ENCODE measurements around the gene FAAP20. TPM values are rescaled to one million over a fixed set of nuclear protein-coding genes. Genes with fewer than 3 reads are reported as not detected.

FAAP20 gene, protein sequence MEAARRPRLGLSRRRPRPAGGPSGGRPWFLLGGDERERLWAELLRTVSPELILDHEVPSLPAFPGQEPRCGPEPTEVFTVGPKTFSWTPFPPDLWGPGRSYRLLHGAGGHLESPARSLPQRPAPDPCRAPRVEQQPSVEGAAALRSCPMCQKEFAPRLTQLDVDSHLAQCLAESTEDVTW
- 10 to 100 TPM; 28.2 to 54.2 (median 53.8) TPM for polyA plus RNA-seq (ENCODE audit: insufficient read length in 3 of 3)
- long read RNA-seq, donor 1, transcript FAAP20-202 (4 exons, 729 nt) = major isoform, 22 of 30 reads
- long read RNA-seq, donor 1, partial matches to known transcripts = 0 of 30 reads
- long read RNA-seq, donor 1, other reads (novel, unspliced or antisense) = 0 of 30 reads
- long read RNA-seq, donor 2, full-length matches to known transcripts = 26 of 32 reads
- long read RNA-seq, donor 2, partial matches to known transcripts = 6 of 32 reads
- long read RNA-seq, donor 2, other reads (novel, unspliced or antisense) = 0 of 32 reads
- long read RNA-seq, donor 3, transcript FAAP20-202 (4 exons, 729 nt) = major isoform, 36 of 48 reads
- long read RNA-seq, donor 3, partial matches to known transcripts = 0 of 48 reads
- long read RNA-seq, donor 3, other reads (novel, unspliced or antisense) = 6 of 48 reads
- long read RNA-seq, donor 4, full-length matches to known transcripts = 33 of 33 reads
- long read RNA-seq, donor 4, partial matches to known transcripts = 0 of 33 reads
- long read RNA-seq, donor 4, other reads (novel, unspliced or antisense) = 0 of 33 reads
- long read RNA-seq, donor 5 = 0 reads
- long read RNA-seq, donor 6, full-length matches to known transcripts = 32 of 32 reads
- long read RNA-seq, donor 6, partial matches to known transcripts = 0 of 32 reads
- long read RNA-seq, donor 6, other reads (novel, unspliced or antisense) = 0 of 32 reads
- long read RNA-seq, donor 7, full-length matches to known transcripts = 38 of 43 reads
- long read RNA-seq, donor 7, partial matches to known transcripts = 5 of 43 reads
- long read RNA-seq, donor 7, other reads (novel, unspliced or antisense) = 0 of 43 reads
- long read RNA-seq, donor 8, full-length matches to known transcripts = 60 of 78 reads
- long read RNA-seq, donor 8, partial matches to known transcripts = 18 of 78 reads
- long read RNA-seq, donor 8, other reads (novel, unspliced or antisense) = 0 of 78 reads
- long read RNA-seq, donor 9, transcript FAAP20-212 (3 exons, 701 nt) = minor isoform, 6 of 36 reads
- long read RNA-seq, donor 9, transcript FAAP20-202 (4 exons, 729 nt) = major isoform, 27 of 36 reads
- long read RNA-seq, donor 9, partial matches to known transcripts = 0 of 36 reads
- long read RNA-seq, donor 9, other reads (novel, unspliced or antisense) = 0 of 36 reads
- long read RNA-seq, donor 10, transcript FAAP20-212 (3 exons, 701 nt) = minor isoform, 7 of 37 reads
- long read RNA-seq, donor 10, transcript FAAP20-202 (4 exons, 729 nt) = major isoform, 27 of 37 reads
- long read RNA-seq, donor 10, partial matches to known transcripts = 0 of 37 reads
- long read RNA-seq, donor 10, other reads (novel, unspliced or antisense) = 0 of 37 reads
- long read RNA-seq, donor 11, transcript FAAP20-202 (4 exons, 729 nt) = major isoform, 14 of 19 reads
- long read RNA-seq, donor 11, partial matches to known transcripts = 0 of 19 reads
- long read RNA-seq, donor 11, other reads (novel, unspliced or antisense) = 0 of 19 reads
- long read RNA-seq, donor 12, full-length matches to known transcripts = 14 of 14 reads
- long read RNA-seq, donor 12, partial matches to known transcripts = 0 of 14 reads
- long read RNA-seq, donor 12, other reads (novel, unspliced or antisense) = 0 of 14 reads
- long read RNA-seq, donor 13, transcript FAAP20-212 (3 exons, 701 nt) = minor isoform, 12 of 97 reads
- long read RNA-seq, donor 13, transcript FAAP20-202 (4 exons, 729 nt) = major isoform, 54 of 97 reads
- long read RNA-seq, donor 13, transcript FAAP20-201 (3 exons, 569 nt) = minor isoform, 7 of 97 reads
- long read RNA-seq, donor 13, partial matches to known transcripts = 19 of 97 reads
- long read RNA-seq, donor 13, other reads (novel, unspliced or antisense) = 0 of 97 reads
- long read RNA-seq, donor 14, transcript FAAP20-202 (4 exons, 729 nt) = major isoform, 28 of 46 reads
- long read RNA-seq, donor 14, partial matches to known transcripts = 12 of 46 reads
- long read RNA-seq, donor 14, other reads (novel, unspliced or antisense) = 0 of 46 reads
- long read RNA-seq, donor 15, full-length matches to known transcripts = 22 of 22 reads
- long read RNA-seq, donor 15, partial matches to known transcripts = 0 of 22 reads
- long read RNA-seq, donor 15, other reads (novel, unspliced or antisense) = 0 of 22 reads
- long read RNA-seq, donor 16, transcript FAAP20-202 (4 exons, 729 nt) = major isoform, 68 of 97 reads
- long read RNA-seq, donor 16, transcript FAAP20-212 (3 exons, 701 nt) = minor isoform, 11 of 97 reads
- long read RNA-seq, donor 16, partial matches to known transcripts = 11 of 97 reads
- long read RNA-seq, donor 16, other reads (novel, unspliced or antisense) = 0 of 97 reads

DNA sequence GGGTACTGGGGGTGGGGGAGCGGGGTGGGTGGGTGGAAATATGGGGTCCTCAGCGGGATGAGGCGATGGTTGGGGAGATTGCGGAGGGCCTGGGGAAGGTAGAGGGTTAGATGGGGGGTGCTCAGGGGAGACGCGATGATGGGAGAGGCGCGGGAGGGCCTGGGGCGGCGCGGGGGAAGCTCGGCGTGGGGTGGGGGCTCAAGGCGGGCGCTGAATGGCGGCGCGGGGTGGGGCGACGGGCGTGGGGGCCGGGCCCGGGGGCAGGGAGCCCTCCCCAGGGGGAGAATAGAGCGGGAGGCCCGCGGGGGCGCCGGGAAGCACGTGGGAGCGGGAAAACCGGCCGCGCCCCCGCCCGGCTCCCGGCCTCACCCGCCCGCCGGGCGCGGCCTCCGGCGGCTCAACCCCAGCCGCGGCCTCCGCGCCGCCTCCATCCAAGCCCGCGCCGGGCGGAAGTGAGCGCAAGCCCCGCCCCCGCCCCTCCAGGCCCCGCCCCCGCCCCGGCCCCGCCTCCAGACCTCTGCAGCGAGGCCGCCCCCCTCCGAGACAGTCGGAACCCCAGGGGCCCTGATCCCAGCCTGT, at the start of gene FAAP20:
Gene FAAP20 (minus strand): TSS at position 454 of the 579 bp plus-strand sequence. CDS start 23 bp downstream, at position 431.
- DNase-seq (ENCODE audit: extremely low read depth in 1 of 11, low read depth in 9 of 11, low spot score in 4 of 11) = peak in 1 of 11 donors; percentile 59

DNA sequence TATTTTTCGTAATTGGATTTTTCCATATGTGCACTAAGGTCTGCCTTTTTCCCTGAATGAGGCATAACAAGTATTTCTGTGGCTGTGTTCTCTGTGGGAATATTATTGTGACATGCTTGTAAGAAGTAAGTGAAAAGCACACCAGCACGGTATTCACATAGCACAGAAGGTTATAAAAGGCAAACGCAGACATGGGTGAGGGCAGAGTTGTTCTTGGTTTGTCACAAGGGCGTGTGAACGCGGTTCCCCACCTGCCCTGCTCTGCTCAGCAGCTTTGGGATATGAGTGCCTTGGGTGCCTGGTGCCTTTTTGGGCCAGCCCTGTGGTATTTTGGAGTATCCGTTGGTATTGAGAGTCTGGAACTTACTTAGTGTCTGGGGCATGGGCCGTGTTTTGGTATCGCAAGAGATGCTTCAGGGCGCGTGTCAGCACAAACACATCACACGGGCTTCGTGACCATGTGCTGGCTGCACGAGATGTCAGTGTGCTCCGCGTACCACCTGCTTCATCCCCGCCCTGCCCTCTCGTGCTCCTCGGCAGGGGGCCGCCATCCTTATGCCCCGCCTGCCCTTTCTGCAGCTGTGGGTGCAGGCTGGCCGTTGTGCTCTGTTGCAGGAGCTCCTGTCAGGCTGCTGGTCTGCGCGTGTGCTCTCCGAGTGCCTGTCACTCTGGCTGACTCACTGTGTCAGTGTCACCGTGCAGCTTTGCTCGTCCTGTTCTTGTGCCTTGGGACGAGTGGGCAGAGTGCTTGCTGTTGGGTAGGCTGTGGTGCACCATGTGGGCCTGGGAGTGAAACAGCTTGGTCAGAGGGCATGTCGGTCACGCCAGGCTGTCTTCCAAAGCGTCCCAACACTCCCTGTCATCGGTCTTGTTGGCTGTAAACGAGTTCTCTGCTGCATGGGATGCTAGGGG, 48.5 kb upstream of the FAAP20 start:
- no peak for DNase-seq (ENCODE audit: extremely low read depth in 1 of 11, low read depth in 9 of 11, low spot score in 4 of 11)

DNA sequence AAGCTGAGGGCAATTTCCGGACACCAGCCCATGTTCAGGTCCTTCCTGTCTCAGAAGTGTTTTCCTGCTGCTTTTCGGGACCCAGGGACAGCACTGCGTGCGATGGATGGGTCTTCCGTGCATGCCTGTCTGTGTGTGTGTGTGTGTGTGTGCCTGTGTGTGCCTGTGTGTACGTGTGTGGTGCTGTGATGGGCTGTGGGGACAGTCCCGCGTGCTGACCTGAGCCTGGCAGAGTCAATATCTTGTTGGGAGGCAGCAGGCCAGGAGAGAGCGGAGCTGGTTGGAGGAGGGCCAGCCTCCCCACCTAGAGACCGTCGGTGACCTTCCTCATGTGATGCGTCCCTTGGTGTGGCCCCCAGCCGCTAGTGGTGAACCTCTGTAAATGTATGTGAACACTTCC, 47.2 kb upstream of the FAAP20 start:
- DNase-seq (ENCODE audit: extremely low read depth in 1 of 11, low read depth in 9 of 11, low spot score in 4 of 11) = no peak

GRCh38 chr1:2240270-2241156, 45.9 kb upstream of the FAAP20 start:
- DNase-seq (ENCODE audit: extremely low read depth in 1 of 11, low read depth in 9 of 11, low spot score in 4 of 11) = no peak

- no peak for DNase-seq (ENCODE audit: extremely low read depth in 1 of 11, low read depth in 9 of 11, low spot score in 4 of 11)
These were observed 44.9 kb upstream of the FAAP20 start for GRCh38 chr1:2239384-2239985.

GRCh38 chr1:2239013-2239370, 44.4 kb upstream of the FAAP20 start:
- no peak for DNase-seq (ENCODE audit: extremely low read depth in 1 of 11, low read depth in 9 of 11, low spot score in 4 of 11)

DNA sequence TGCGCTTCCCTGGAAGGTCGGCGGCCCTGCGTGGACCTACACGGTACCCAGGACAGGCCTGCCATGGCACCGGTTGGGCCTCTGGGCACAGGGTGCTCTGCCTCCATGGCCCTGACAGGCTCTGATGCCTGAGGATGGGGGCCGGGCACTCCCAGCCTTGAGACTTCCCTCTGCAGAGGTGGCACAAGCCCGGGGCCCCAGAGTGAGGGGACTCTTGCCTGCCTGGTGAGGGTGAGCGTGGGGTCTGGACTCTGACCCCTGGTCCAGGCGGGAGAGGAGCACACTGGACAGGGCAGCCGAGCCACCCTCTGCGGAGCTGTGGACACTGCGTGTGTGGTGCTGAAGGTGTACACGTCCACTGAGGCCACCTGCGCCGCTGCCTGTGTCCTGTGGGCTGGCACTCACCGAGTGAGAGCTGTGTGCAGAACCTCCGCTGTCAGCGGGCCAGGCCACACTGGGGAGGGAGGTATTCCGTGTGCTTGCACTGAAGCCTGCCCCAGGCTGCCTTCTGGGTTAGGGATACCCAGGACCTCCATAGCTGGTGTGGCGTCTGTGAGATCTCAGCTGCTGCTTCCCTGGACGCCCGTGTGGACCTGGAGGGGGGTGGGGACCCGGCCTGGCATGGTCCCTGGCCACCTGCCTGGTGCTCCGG, 43.9 kb upstream of the FAAP20 start:
- no peak for DNase-seq (ENCODE audit: extremely low read depth in 1 of 11, low read depth in 9 of 11, low spot score in 4 of 11)

GRCh38 chr1:2237773-2238172, 43.2 kb upstream of the FAAP20 start:
- no peak for DNase-seq (ENCODE audit: extremely low read depth in 1 of 11, low read depth in 9 of 11, low spot score in 4 of 11)

GRCh38 chr1:2236695-2237677, 42.4 kb upstream of the FAAP20 start:
- no peak for DNase-seq (ENCODE audit: extremely low read depth in 1 of 11, low read depth in 9 of 11, low spot score in 4 of 11)

DNA sequence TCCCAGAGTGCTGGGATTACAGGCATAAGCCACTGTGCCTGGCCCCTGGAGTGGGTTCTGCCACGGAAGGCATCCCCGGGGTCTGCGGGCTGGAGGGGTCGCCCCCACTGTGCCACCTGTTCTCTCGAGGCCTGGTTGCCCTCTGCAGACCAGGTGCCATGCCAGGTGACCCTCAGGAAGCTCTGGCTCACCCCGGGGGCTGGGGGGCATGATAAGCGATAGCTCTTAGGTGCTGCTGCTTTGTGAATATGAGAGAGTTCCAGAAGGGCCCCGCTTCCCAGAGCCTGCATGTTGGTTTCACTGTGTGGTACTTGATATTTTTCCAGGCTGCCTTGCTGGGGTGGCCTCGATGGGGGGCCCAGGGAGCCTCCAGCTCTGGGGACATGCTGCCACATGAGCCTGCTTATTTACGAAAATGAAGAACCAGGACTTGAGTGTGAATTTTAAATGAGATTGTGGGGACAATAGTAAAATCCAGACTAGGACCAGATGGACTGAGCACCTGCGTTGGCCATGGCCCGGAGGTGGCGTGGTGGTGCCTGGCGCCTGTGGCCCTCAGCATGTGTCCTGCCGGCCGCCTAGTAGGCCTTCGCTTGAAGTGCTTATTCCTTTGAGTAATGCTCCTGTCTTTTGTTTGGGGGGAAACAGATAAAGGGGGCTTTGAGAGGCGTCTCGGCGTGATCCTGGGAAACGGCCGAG, 40.9 kb upstream of the FAAP20 start:
- no peak for DNase-seq (ENCODE audit: extremely low read depth in 1 of 11, low read depth in 9 of 11, low spot score in 4 of 11)

DNA sequence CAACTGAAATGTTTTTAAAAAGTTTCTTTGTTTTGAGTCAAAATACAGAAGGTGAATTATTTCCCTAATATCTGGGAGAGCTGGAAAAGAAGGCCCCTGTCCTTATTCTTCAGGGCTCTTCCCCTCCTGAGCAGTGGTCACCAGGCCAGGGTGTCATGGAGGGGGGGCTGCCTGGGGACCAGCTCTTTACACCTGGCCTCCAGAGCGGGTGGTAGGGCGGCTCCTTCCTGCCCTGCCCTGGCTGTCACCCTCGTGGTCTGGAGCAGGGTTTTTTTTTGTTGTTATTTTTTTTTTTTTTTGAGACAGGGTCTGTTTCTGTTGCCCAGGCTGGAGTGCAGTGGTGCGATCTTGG, 40.2 kb upstream of the FAAP20 start:
- DNase-seq (ENCODE audit: extremely low read depth in 1 of 11, low read depth in 9 of 11, low spot score in 4 of 11) = no peak
